ENCODE measurements around the gene UGP2. TPM values are rescaled to one million over a fixed set of nuclear protein-coding genes. Genes with fewer than 3 reads are reported as not detected.
A peak's percentile ranks its signal among the peaks of the same experiment; 100 is the strongest.

Gene UGP2
- total and polyA plus RNA-seq, 2 of the 4 experiments (the other 2 are of a cell fraction) = 45.0 to 58.8 TPM

- peaks cover 2% of the 10 kb centered on the region; the same call in 1 of the 2 replicates for H3K4me1 ChIP-seq (ENCODE audit: control insufficient read depth, insufficient read depth, low read length)
- DNase-seq = peak; percentile 48
- dilution Hi-C loops (cut with HindIII; ENCODE audit: low sequenced_read_pairs, unreplicated experiment) (no loop called here), in situ Hi-C loops (cut with MboI; ENCODE audit: low sequenced_read_pairs) (loop anchor here (10.0 kb wide), 1 partner anchor 204 kb away; no protein-coding TSS in a partner anchor), intact Hi-C loops (cut with micrococcal nuclease) (loop anchor here (2.0 to 5.0 kb wide), 3 partner anchors 46 to 301 kb away; partner anchors contain the start of genes MDH1 and WDPCP)
- TF ChIP-seq SMC3 (IDR thresholded peaks at IDR 0.05; ENCODE audit: low read depth, low read length) = peak; percentile 74
- peak; percentile 75 for TF ChIP-seq CTCF (conservative IDR thresholded peaks at IDR 0.05; ENCODE audit: low read depth, low read length)
- no peak for TF ChIP-seq RFX5 (IDR thresholded peaks at IDR 0.05; ENCODE audit: low read depth, low read length)
- TF ChIP-seq RAD21 (IDR thresholded peaks at IDR 0.05; ENCODE audit: low read length) = peak; percentile 79
- no peak for TF ChIP-seq MAFK (IDR thresholded peaks at IDR 0.05; ENCODE audit: low read depth, low read length)
- no peak overlapping the region for H3K14ac ChIP-seq (replicated peaks; ENCODE audit: low read depth, low read length)
- H4K91ac ChIP-seq (ENCODE audit: insufficient read depth, low read depth, low read length) = no peak overlapping the region
- no peaks in the 10 kb centered on the region for H3K27me3 ChIP-seq (ENCODE audit: control insufficient read depth, insufficient read depth, low read length)
- H3K56ac ChIP-seq (ENCODE audit: extremely low read depth, insufficient read depth, low read length) = no peak overlapping the region
- no peak overlapping the region for H3K23ac ChIP-seq (ENCODE audit: low read depth, low read length)
- ChIA-PET POLR2A (ENCODE audit: unreplicated experiment) (no interaction called here), CTCF (no interaction called here)
- H3K4me3 ChIP-seq (ENCODE audit: insufficient read depth, low read depth, low read length) = no peak overlapping the region
- H3K4ac ChIP-seq (ENCODE audit: low read depth, low read length) = no peak overlapping the region
- 0 out of 2 replicates have a peak, but pooled peaks cover 3% of the 10 kb centered on the region for H3K9me1 ChIP-seq (ENCODE audit: insufficient read depth, low read length)
- H2BK15ac ChIP-seq (ENCODE audit: low read depth, low read length) = no peak overlapping the region
- no peaks in the 10 kb centered on the region for H3K9me3 ChIP-seq (ENCODE audit: control insufficient read depth, insufficient read depth, low read length)
- H2BK5ac ChIP-seq (ENCODE audit: low read depth, low read length, poor library complexity, severe bottlenecking) = no peak overlapping the region
- H3K9ac ChIP-seq (ENCODE audit: low read depth, low read length) = no peak overlapping the region
- H3K27ac ChIP-seq (ENCODE audit: insufficient read depth, low read length) = no peak overlapping the region
- H2AK5ac ChIP-seq (ENCODE audit: low read depth, low read length) = no peak overlapping the region
- H2AFZ ChIP-seq (replicated peaks; ENCODE audit: low read length, poor library complexity) = no peak overlapping the region
- BruUV-seq (replicated peaks) = no TSS peak
- no peak overlapping the region for H4K5ac ChIP-seq (ENCODE audit: low read depth, low read length)
- H3K4me2 ChIP-seq (ENCODE audit: low read depth, low read length) = no peak overlapping the region
- H3K79me1 ChIP-seq (ENCODE audit: low read depth in 1 of 2, low read length in 2 of 2) = peaks cover 4 to 10% of the 10 kb centered on the region in 2 experiments; a peak in 3 of 4 replicates
- no peaks in the 10 kb centered on the region for H4K20me1 ChIP-seq (ENCODE audit: insufficient read depth, low read length)
- ATAC-seq (ENCODE audit: low read depth) = peak; percentile 87
- no peak overlapping the region for H2BK20ac ChIP-seq (ENCODE audit: low read depth, low read length)
- peaks cover 21% of the 10 kb centered on the region for H3K36me3 ChIP-seq (ENCODE audit: control insufficient read depth, insufficient read depth, low read length)
- peak overlapping the region; percentile 50 for H2AK9ac ChIP-seq (replicated peaks; ENCODE audit: low read depth, low read length, poor library complexity)
- H3K18ac ChIP-seq (ENCODE audit: low read depth, low read length) = no peak overlapping the region
- H4K8ac ChIP-seq (ENCODE audit: low read depth in 2 of 2, low read length in 2 of 2) = no peak overlapping the region
- no peak overlapping the region for H2BK120ac ChIP-seq (ENCODE audit: low read depth, low read length)
- 100% methylated on average over 2 of the region's 6 CpGs; no CpG with 5 or more reads in 1 of the 2 experiments for WGBS, 2 experiments (ENCODE audit: extremely low coverage in 2 of 2, insufficient read length in 1 of 2)
Measured at GRCh38 chr2:63888490-63889402, 47.0 kb downstream of the UGP2 start.
